NCI-H2196 (cell line): ENCODE measurements around the gene ARSD.
"Not testable (repeated sequence)": the region's sequence is repeated elsewhere in the genome, so short reads cannot be mapped to it uniquely, and the experiment has no call there.

Source experiments
- DNase-seq: peaks from one replicate; lab custom pipeline; 2025; ENCODE audit not compliant: unreplicated experiment; lab: John Stamatoyannopoulos, UW

ARSD gene

GRCh38 chrX:2892816-2893215 is 36.3 kb downstream of the ARSD start:
- no peak for DNase-seq

GRCh38 chrX:2890536-2891460 is 38.3 kb downstream of the ARSD start:
- not testable (repeated sequence) for DNase-seq

GRCh38 chrX:2889706-2890490 is 39.2 kb downstream of the ARSD start:
- DNase-seq = not testable (repeated sequence)

- no peak for DNase-seq
Measured at GRCh38 chrX:2889045-2889605, 40.0 kb downstream of the ARSD start.

- DNase-seq = no peak
Measured at GRCh38 chrX:2888309-2888708, 40.8 kb downstream of the ARSD start.

- DNase-seq = no peak
Measured at GRCh38 chrX:2883770-2884169, 45.4 kb downstream of the ARSD start.

- no peak for DNase-seq
Measured at GRCh38 chrX:2879670-2880069, 49.5 kb downstream of the ARSD start.

GRCh38 chrX:2878563-2878962 is 50.6 kb downstream of the ARSD start:
- no peak for DNase-seq

GRCh38 chrX:2875798-2876399 is 53.2 kb downstream of the ARSD start:
- DNase-seq = no peak

GRCh38 chrX:2875136-2875481 is 54.0 kb downstream of the ARSD start:
- no peak for DNase-seq

- DNase-seq = no peak
Measured at GRCh38 chrX:2874222-2875135, 54.7 kb downstream of the ARSD start.

- no peak for DNase-seq
Measured at GRCh38 chrX:2872671-2873277, 56.4 kb downstream of the ARSD start.

GRCh38 chrX:2871831-2872230 is 57.3 kb downstream of the ARSD start:
- no peak for DNase-seq

- DNase-seq = no peak
Measured at GRCh38 chrX:2870650-2871049, 58.5 kb downstream of the ARSD start.

GRCh38 chrX:2867206-2867605 is 61.9 kb downstream of the ARSD start:
- DNase-seq = no peak

- DNase-seq = no peak
Measured at GRCh38 chrX:2863646-2864045, 65.5 kb downstream of the ARSD start.

GRCh38 chrX:2862404-2862803 is 66.7 kb downstream of the ARSD start:
- DNase-seq = no peak

- DNase-seq = no peak
Measured at GRCh38 chrX:2859197-2859797, 69.8 kb downstream of the ARSD start.

GRCh38 chrX:2857566-2857965 is 71.6 kb downstream of the ARSD start:
- DNase-seq = no peak

- no peak for DNase-seq
Measured at GRCh38 chrX:2855761-2856160, 73.4 kb downstream of the ARSD start.
